H9 (cell line): ENCODE data around the gene CDC123. TPM values are rescaled to one million over a fixed set of nuclear protein-coding genes. Genes with fewer than 3 reads are reported as not detected.
A peak's percentile ranks its signal among the peaks of the same experiment; 100 is the strongest.

Experiments used
- DNase-seq: peaks from one replicate; pipeline ENCODE4 v3.0.0-alpha.2; 2017
- H2AFZ ChIP-seq: one replicate; pipeline ENCODE4 v1.6.1; 2013; ENCODE audit warnings: mild to moderate bottlenecking, low read length, control low read depth, moderate library complexity
- H2AK5ac ChIP-seq: 2 replicates; pipeline ENCODE4 v1.6.1; 2013; ENCODE audit warnings: low read length, control low read depth, mixed read lengths; ENCODE audit not compliant: insufficient read length
- H2BK120ac ChIP-seq: one replicate; pipeline ENCODE4 v1.6.1; 2013; ENCODE audit warnings: low read depth, mild to moderate bottlenecking, low read length, control low read depth, inconsistent platforms; ENCODE audit not compliant: poor library complexity, severe bottlenecking
- H2BK12ac ChIP-seq: 2 replicates; pipeline ENCODE4 v1.6.1; 2013; ENCODE audit warnings: low read length, control low read depth, mixed read lengths, low read depth; ENCODE audit not compliant: insufficient read length
- H2BK15ac ChIP-seq: 2 replicates; pipeline ENCODE4 v1.6.1; 2013; ENCODE audit warnings: low read depth, low read length, control low read depth
- H2BK20ac ChIP-seq: one replicate; pipeline ENCODE4 v1.6.1; 2013; ENCODE audit warnings: low read depth, mild to moderate bottlenecking, low read length, control low read depth, inconsistent platforms; ENCODE audit not compliant: poor library complexity, severe bottlenecking
- H2BK5ac ChIP-seq: 2 replicates; pipeline ENCODE4 v1.6.1; 2013; ENCODE audit warnings: low read length, control low read depth, mixed read lengths; ENCODE audit not compliant: insufficient read length
- H3K14ac ChIP-seq: 2 replicates; pipeline ENCODE4 v1.6.1; 2013; ENCODE audit warnings: low read length, control low read depth; ENCODE audit not compliant: insufficient read depth
- H3K18ac ChIP-seq: 2 replicates; pipeline ENCODE4 v1.6.1; 2013; ENCODE audit warnings: low read depth, mild to moderate bottlenecking, mixed read lengths, low read length, control low read depth; ENCODE audit not compliant: insufficient read length
- H3K23ac ChIP-seq: 2 replicates; pipeline ENCODE4 v1.6.1; 2013; ENCODE audit warnings: low read length, control low read depth, mixed read lengths, low read depth; ENCODE audit not compliant: insufficient read length
- H3K23me2 ChIP-seq: 2 replicates; pipeline ENCODE4 v1.6.1; 2013; ENCODE audit warnings: low read depth, mild to moderate bottlenecking, mixed read lengths, low read length, control low read depth; ENCODE audit not compliant: insufficient read length, poor library complexity, severe bottlenecking
- H3K27ac ChIP-seq: 2 replicates; pipeline ENCODE4 v1.5.1; 2013; ENCODE audit warnings: low read length, control low read depth, mixed read lengths, low read depth; ENCODE audit not compliant: insufficient read length
- H3K27me3 ChIP-seq: 2 replicates; pipeline ENCODE4 v1.6.1; 2013; ENCODE audit warnings: low read length, control low read depth, inconsistent platforms; ENCODE audit not compliant: insufficient read depth
- H3K4ac ChIP-seq: 2 replicates; pipeline ENCODE4 v1.6.1; 2013; ENCODE audit warnings: low read depth, mild to moderate bottlenecking, control low read depth, inconsistent platforms, low read length, moderate library complexity
- H3K4me1 ChIP-seq: 2 replicates; pipeline ENCODE4 v1.6.1; 2013; ENCODE audit warnings: low read length, control low read depth, inconsistent platforms; ENCODE audit not compliant: insufficient read depth
- H3K4me2 ChIP-seq: 2 replicates; pipeline ENCODE4 v1.6.1; 2013; ENCODE audit warnings: low read length, control low read depth, mixed read lengths; ENCODE audit not compliant: insufficient read length, insufficient read depth
- H3K56ac ChIP-seq: 2 replicates; pipeline ENCODE4 v1.6.1; 2013; ENCODE audit warnings: low read depth, mild to moderate bottlenecking, mixed read lengths, low read length, control low read depth; ENCODE audit not compliant: insufficient read length
- H3K79me1 ChIP-seq: 2 replicates; pipeline ENCODE4 v1.6.1; 2013; ENCODE audit warnings: low read depth, mild to moderate bottlenecking, moderate library complexity, low read length, control low read depth, inconsistent platforms; ENCODE audit not compliant: insufficient read depth, poor library complexity, severe bottlenecking
- H3K79me2 ChIP-seq: 2 replicates; pipeline ENCODE4 v1.6.1; 2013; ENCODE audit warnings: low read length, control low read depth, inconsistent platforms; ENCODE audit not compliant: insufficient read depth
- H3K9ac ChIP-seq: 2 replicates; pipeline ENCODE4 v1.6.1; 2013; ENCODE audit warnings: low read length, control low read depth, mixed read lengths; ENCODE audit not compliant: insufficient read length; ENCODE audit errors: extremely low read depth
- H3K9me3 ChIP-seq: one replicate; pipeline ENCODE4 v1.6.1; 2013; ENCODE audit warnings: low read depth, low read length, inconsistent platforms; ENCODE audit not compliant: control insufficient read depth
- H3T11ph ChIP-seq: one replicate; pipeline ENCODE4 v1.6.1; 2013; ENCODE audit warnings: mild to moderate bottlenecking, low read length, control low read depth, inconsistent platforms
- H4K20me1 ChIP-seq: one replicate; pipeline ENCODE4 v1.6.1; 2013; ENCODE audit not compliant: control insufficient read depth, insufficient read length, insufficient read depth
- H4K5ac ChIP-seq: 2 replicates; pipeline ENCODE4 v1.6.1; 2013; ENCODE audit warnings: low read depth, mild to moderate bottlenecking, mixed read lengths, low read length, control low read depth; ENCODE audit not compliant: insufficient read length
- H4K8ac ChIP-seq: replicated peaks from 2 replicates; pipeline ENCODE4 v1.6.1; 2013; ENCODE audit warnings: low read length, control low read depth, mixed read lengths, low read depth; ENCODE audit not compliant: insufficient read length
- H4K91ac ChIP-seq: 2 replicates; pipeline ENCODE4 v1.6.1; 2013; ENCODE audit warnings: low read depth, mild to moderate bottlenecking, moderate library complexity, mixed read lengths, low read length, control low read depth; ENCODE audit not compliant: insufficient read length
- H3K27ac Mint-ChIP-seq, 3 experiments: 2 replicates in 2 of 3; 3 replicates in 1 of 3; pipeline ENCODE4 v1.8.0; 2020 to 2021; ENCODE audit warnings: mixed read lengths in 3 of 3, mild to moderate bottlenecking in 1 of 3, moderate library complexity in 1 of 3
- H3K27me3 Mint-ChIP-seq: 2 replicates; pipeline ENCODE4 v1.8.0; 2021; ENCODE audit warnings: low read depth, mild to moderate bottlenecking, moderate library complexity, mixed read lengths
- H3K36me3 Mint-ChIP-seq, 3 experiments: 2 replicates in 2 of 3; 3 replicates in 1 of 3; pipeline ENCODE4 v1.8.0; 2020 to 2021; ENCODE audit warnings: low read depth in 3 of 3, mixed read lengths in 3 of 3; ENCODE audit not compliant: insufficient read depth in 1 of 3
- H3K4me1 Mint-ChIP-seq, 2 experiments: 2 replicates each; pipeline ENCODE4 v1.8.0; 2020; ENCODE audit warnings: mixed read lengths in 2 of 2
- H3K4me3 Mint-ChIP-seq, 2 experiments: 2 replicates in 1 of 2; 3 replicates in 1 of 2; pipeline ENCODE4 v1.8.0; 2020 to 2021; ENCODE audit warnings: mild to moderate bottlenecking in 2 of 2, mixed read lengths in 2 of 2, moderate library complexity in 1 of 2
- H3K9me3 Mint-ChIP-seq, 2 experiments: 2 replicates in 1 of 2; 3 replicates in 1 of 2; pipeline ENCODE4 v1.8.0; 2020; ENCODE audit warnings: mild to moderate bottlenecking in 2 of 2, mixed read lengths in 2 of 2, moderate library complexity in 1 of 2
- CTCF ChIP-seq: fragments of 200-600 bp; sonication (generic); conservative IDR thresholded peaks from 3 replicates; pipeline ENCODE4 v1.8.0; 2021; ENCODE audit warnings: antibody characterized with exemption, mild to moderate bottlenecking
- WGBS: extraction: QIAGEN DNeasy Blood & Tissue Kit; methylation state at CpG from one replicate; pipeline ENCODE4 v1.1.7; 2013; ENCODE audit warnings: missing lambda C conversion rate, low lambda C conversion rate, mixed read lengths; ENCODE audit not compliant: insufficient read length; ENCODE audit errors: extremely low coverage; 5-methylcytosine and 5-hydroxymethylcytosine counted together
- total RNA-seq: library from RNA; stranded (reverse); gene quantifications from 2 replicates; pipeline ENCODE4 v1.2.1, GENCODE V29; 2021

CDC123 gene
- total RNA-seq, 1 experiment from 2014 or later = 159 TPM

DNA sequence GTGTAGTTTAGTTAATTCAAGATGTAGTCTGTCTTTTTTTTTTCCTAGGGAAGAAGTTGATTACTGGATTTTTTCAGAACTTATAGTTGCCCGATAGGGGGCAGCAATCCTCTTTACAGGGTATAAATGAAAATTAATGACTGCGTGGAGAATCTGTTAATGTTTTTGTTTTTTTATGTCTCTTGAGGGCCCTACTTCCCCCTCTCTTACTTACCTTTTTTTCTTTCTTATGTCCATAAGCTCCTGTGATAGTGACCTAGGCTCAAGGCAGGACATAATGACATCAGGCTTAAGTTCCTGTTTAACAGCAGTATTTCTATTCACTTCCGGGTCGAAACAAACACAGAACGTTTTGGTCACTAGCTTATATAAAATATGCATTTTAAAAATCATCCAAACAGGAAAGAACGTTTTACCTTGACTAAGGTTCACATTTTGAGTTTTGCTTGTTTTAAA is 18.8 kb downstream of the CDC123 start:
- Histone ChIP-seq H4K20me1 (no peaks in the 10 kb centered on the region), H3K23ac (no peak overlapping the region), H2BK12ac (no peak overlapping the region), H2BK120ac (no peak overlapping the region), H2AFZ (no peak overlapping the region), H3K14ac (no peak overlapping the region), H3K79me2 (no peaks in the 10 kb centered on the region), H2BK20ac (no peak overlapping the region), H4K5ac (no peak overlapping the region), H2BK15ac (no peak overlapping the region), H3K9me3 (no peaks in the 10 kb centered on the region), H3T11ph (no peak overlapping the region), H2BK5ac (no peak overlapping the region), H3K23me2 (no peaks in the 10 kb centered on the region), H4K91ac (no peak overlapping the region), H3K4ac (no peak overlapping the region), H2AK5ac (no peak overlapping the region), H3K4me1 (no peaks in the 10 kb centered on the region), H3K9ac (no peak overlapping the region), H3K79me1 (no peaks in the 10 kb centered on the region), H3K56ac (no peak overlapping the region), H3K18ac (no peak overlapping the region), H3K27ac (no peak overlapping the region), H3K4me2 (no peak overlapping the region), H4K8ac (no peak overlapping the region), H3K27me3 (no peaks in the 10 kb centered on the region)
- H3K27me3 Mint-ChIP-seq = no peaks in the 10 kb centered on the region
- H3K4me1 Mint-ChIP-seq = no peaks in the 10 kb centered on the region
- WGBS = no CpG with 5 or more reads among the region's 6 CpGs
- no peak for DNase-seq
- no peaks in the 10 kb centered on the region for H3K9me3 Mint-ChIP-seq
- peak overlapping the region in 1 of 3 experiments; percentile 79; a peak in 4 of 7 replicates for H3K27ac Mint-ChIP-seq
- peak; percentile 74 for TF ChIP-seq CTCF
- no peak overlapping the region for H3K4me3 Mint-ChIP-seq
- peaks cover 40 to 72% (median 69%) of the 10 kb centered on the region in 3 experiments for H3K36me3 Mint-ChIP-seq
